Neural progenitor cell (in vitro differentiated cells): ENCODE data around the gene LGMN.

Source experiments
- CTCF ChIP-seq: fragments of 200-600 bp; sonication (generic); IDR thresholded peaks from 2 replicates; pipeline ENCODE4 v1.5.1; 2017; ENCODE audit warnings: antibody characterized with exemption, mild to moderate bottlenecking
- EZH2 ChIP-seq: fragments of 200-600 bp; sonication (generic); IDR thresholded peaks from 2 replicates; pipeline ENCODE4 v1.6.1; 2017; ENCODE audit warnings: antibody characterized with exemption, mild to moderate bottlenecking, moderate library complexity
- EZH2phosphoT487 ChIP-seq: fragments of 200-600 bp; sonication (generic); IDR thresholded peaks from 2 replicates; pipeline ENCODE4 v1.6.1; 2017; ENCODE audit warnings: antibody characterized with exemption

- TF ChIP-seq CTCF (no peak), EZH2 (no peak), EZH2phosphoT487 (no peak)
Observed at GRCh38 chr14:92660571-92660970, 87.9 kb downstream of the LGMN start.
